HS-5 (cell line): Measurements from ENCODE around the gene ACSS2.

Source experiments
- DNase-seq: peaks from one replicate; pipeline ENCODE4 v3.0.0-alpha.2; 2012; ENCODE audit warnings: low read depth

Gene ACSS2

GRCh38 chr20:34915749-34916455 is 39.5 kb downstream of the ACSS2 start:
- DNase-seq = no peak

GRCh38 chr20:34916774-34917354 is 40.5 kb downstream of the ACSS2 start:
- no peak for DNase-seq

- no peak for DNase-seq
These were observed 43.6 kb downstream of the ACSS2 start for GRCh38 chr20:34920055-34920454.

GRCh38 chr20:34921436-34921835 is 45.0 kb downstream of the ACSS2 start:
- no peak for DNase-seq

GRCh38 chr20:34922654-34923381 is 46.4 kb downstream of the ACSS2 start:
- DNase-seq = peak; percentile 78

- no peak for DNase-seq
These were observed 47.0 kb downstream of the ACSS2 start for GRCh38 chr20:34923414-34923813.

- no peak for DNase-seq
These were observed 48.9 kb downstream of the ACSS2 start for GRCh38 chr20:34925341-34925740.

- DNase-seq = no peak
These were observed 49.6 kb downstream of the ACSS2 start for GRCh38 chr20:34925981-34926380.

GRCh38 chr20:34926581-34926980 is 50.2 kb downstream of the ACSS2 start:
- no peak for DNase-seq

- no peak for DNase-seq
These were observed 51.3 kb downstream of the ACSS2 start for GRCh38 chr20:34927736-34928135.

- DNase-seq = no peak
These were observed 52.0 kb downstream of the ACSS2 start for GRCh38 chr20:34928411-34928810.

- DNase-seq = no peak
These were observed 55.4 kb downstream of the ACSS2 start for GRCh38 chr20:34931771-34932170.

GRCh38 chr20:34938466-34939163 is 62.2 kb downstream of the ACSS2 start:
- no peak for DNase-seq

GRCh38 chr20:34940081-34940481 is 63.7 kb downstream of the ACSS2 start:
- no peak for DNase-seq

- no peak for DNase-seq
These were observed 64.8 kb downstream of the ACSS2 start for GRCh38 chr20:34941226-34941625.

GRCh38 chr20:34942301-34942700 is 65.9 kb downstream of the ACSS2 start:
- DNase-seq = no peak

GRCh38 chr20:34943808-34944567 is 67.6 kb downstream of the ACSS2 start:
- DNase-seq = no peak

GRCh38 chr20:34945315-34946077 is 69.1 kb downstream of the ACSS2 start:
- DNase-seq = no peak

GRCh38 chr20:34946661-34947060 is 70.2 kb downstream of the ACSS2 start:
- DNase-seq = no peak

GRCh38 chr20:34947336-34947735 is 70.9 kb downstream of the ACSS2 start:
- DNase-seq = no peak

GRCh38 chr20:34948030-34948429 is 71.6 kb downstream of the ACSS2 start:
- DNase-seq = peak; percentile 60
